Uterus (tissue), 4 donors: Measurements from ENCODE around the gene PGLYRP1. TPM values are rescaled to one million over a fixed set of nuclear protein-coding genes. Genes with fewer than 3 reads are reported as not detected.

ENCODE experiments used
- DNase-seq, 2 donors: peaks; one replicate each; pipeline ENCODE4 v3.0.0-alpha.2; 2019 to 2020
- H3K27ac ChIP-seq, 2 donors: fragments of 200-600 bp; sonication (generic); 1 replicate in 1 of 2; 2 replicates in 1 of 2; pipeline ENCODE4 v1.5.1; 2016 to 2018
- H3K27me3 ChIP-seq, 2 donors: fragments of 200-600 bp; sonication (generic); one replicate each; pipeline ENCODE4 v1.5.1; 2018 to 2019; ENCODE audit warnings: control low read depth in 1 of 2
- H3K36me3 ChIP-seq, 2 donors: fragments of 200-600 bp; sonication (generic); one replicate each; pipeline ENCODE4 v1.5.1; 2019; ENCODE audit warnings: control low read depth in 1 of 2
- H3K4me1 ChIP-seq, 2 donors: fragments of 200-600 bp; sonication (generic); one replicate each; pipeline ENCODE4 v1.5.1; 2018 to 2019; ENCODE audit warnings: control low read depth in 1 of 2
- H3K4me3 ChIP-seq, 2 donors: fragments of 200-600 bp; sonication (generic); 1 replicate in 1 of 2; 2 replicates in 1 of 2; pipeline ENCODE4 v1.5.1; 2018 to 2019; ENCODE audit warnings: mild to moderate bottlenecking in 1 of 2
- H3K9me3 ChIP-seq, 2 donors: fragments of 200-600 bp; sonication (generic); one replicate each; pipeline ENCODE4 v1.5.1; 2019; ENCODE audit warnings: control low read depth in 1 of 2
- CTCF ChIP-seq, 4 experiments: fragments of 200-600 bp in 2 of 4; fragments of 450-650 bp in 2 of 4; sonication (generic) in 2 of 4; IDR thresholded peaks; one replicate each; pipeline ENCODE4 v1.5.1; 2016 to 2019; ENCODE audit warnings: antibody characterized with exemption in 4 of 4, mild to moderate bottlenecking in 2 of 4, moderate library complexity in 1 of 4
- POLR2A ChIP-seq, 2 donors: fragments of 450-650 bp; IDR thresholded peaks; one replicate each; pipeline ENCODE4 v1.6.1; 2016; ENCODE audit warnings: antibody characterized with exemption in 2 of 2, mild to moderate bottlenecking in 1 of 2, moderate library complexity in 1 of 2
- intact Hi-C: fragments of 100-400 bp; cut with DNase I; formaldehyde crosslinking; loops from one replicate; pipeline ENCODE4 v1.15.1; 2023; ENCODE audit warnings: low total_unique reads
- total RNA-seq, 4 donors: library from RNA; depleted of rRNA in 3 of 4; stranded (reverse); fragments of >200 nt in 3 of 4; gene quantifications; one replicate each; pipeline versions ENCODE4 v1.1.0 to v1.2.4, GENCODE V29; 2014 to 2023
- donor health status: DM: yes; HTN: yes; CAD: no.

PGLYRP1 gene
- total RNA-seq, 4 donors from 2014 or later, result not detected

- H3K27ac ChIP-seq, result no peak overlapping the region
- no peak overlapping the region for H3K4me3 ChIP-seq
- no peaks in the 10 kb centered on the region for H3K4me1 ChIP-seq
- H3K36me3 ChIP-seq, result no peaks in the 10 kb centered on the region
- H3K9me3 ChIP-seq, result no peaks in the 10 kb centered on the region
- H3K27me3 ChIP-seq, result no peaks in the 10 kb centered on the region
- intact Hi-C loops, result no loop called here
- TF ChIP-seq POLR2A (IDR thresholded peaks at IDR 0.05) (no peak), CTCF (IDR thresholded peaks at IDR 0.05) (no peak)
- no peak for DNase-seq
Measured at GRCh38 chr19:46006411-46006810, 16.4 kb downstream of the PGLYRP1 start.

- H3K36me3 ChIP-seq, result no peaks in the 10 kb centered on the region
Measured at GRCh38 chr19:46002678-46003275, 20.1 kb downstream of the PGLYRP1 start.

GRCh38 chr19:46000491-46001246, 22.2 kb downstream of the PGLYRP1 start:
- Histone ChIP-seq H3K4me3 (no peak overlapping the region), H3K27ac (no peak overlapping the region), H3K36me3 (no peaks in the 10 kb centered on the region), H3K27me3 (no peaks in the 10 kb centered on the region), H3K9me3 (no peaks in the 10 kb centered on the region), H3K4me1 (peaks cover 0 to 7% of the 10 kb centered on the region in 2 donors)
- TF ChIP-seq CTCF (IDR thresholded peaks at IDR 0.05) (no peak), POLR2A (IDR thresholded peaks at IDR 0.05) (no peak)
- intact Hi-C loops, result no loop called here
- no peak for DNase-seq

More at GRCh38 chr19:46002678-46003275, 20.1 kb downstream of the PGLYRP1 start:
- Histone ChIP-seq H3K9me3 (no peaks in the 10 kb centered on the region), H3K4me1 (peaks cover 0 to 7% of the 10 kb centered on the region in 2 donors), H3K4me3 (no peak overlapping the region), H3K27me3 (no peaks in the 10 kb centered on the region), H3K27ac (no peak overlapping the region)
- no peak for TF ChIP-seq CTCF (IDR thresholded peaks at IDR 0.05)
- no peak for TF ChIP-seq POLR2A (IDR thresholded peaks at IDR 0.05)
- intact Hi-C loops, result no loop called here
- no peak for DNase-seq

GRCh38 chr19:45999653-46000121, 23.2 kb downstream of the PGLYRP1 start:
- Histone ChIP-seq H3K9me3 (no peaks in the 10 kb centered on the region), H3K27me3 (no peaks in the 10 kb centered on the region), H3K4me1 (peaks cover 0 to 7% of the 10 kb centered on the region in 2 donors), H3K36me3 (no peaks in the 10 kb centered on the region), H3K27ac (no peak overlapping the region), H3K4me3 (no peak overlapping the region)
- intact Hi-C loops, result no loop called here
- TF ChIP-seq CTCF (IDR thresholded peaks at IDR 0.05) (no peak), POLR2A (IDR thresholded peaks at IDR 0.05) (no peak)
- DNase-seq, result peak in 1 of 2 donors; percentile 49

- TF ChIP-seq POLR2A (IDR thresholded peaks at IDR 0.05), result no peak
- TF ChIP-seq CTCF (IDR thresholded peaks at IDR 0.05), result no peak
- no peaks in the 10 kb centered on the region for H3K9me3 ChIP-seq
Measured at GRCh38 chr19:45998834-45999233, 24.0 kb downstream of the PGLYRP1 start.

More at GRCh38 chr19:45998834-45999233, 24.0 kb downstream of the PGLYRP1 start:
- Histone ChIP-seq H3K36me3 (no peaks in the 10 kb centered on the region), H3K4me3 (no peak overlapping the region), H3K27me3 (no peaks in the 10 kb centered on the region), H3K27ac (no peak overlapping the region), H3K4me1 (peaks cover 0 to 7% of the 10 kb centered on the region in 2 donors)
- intact Hi-C loops, result no loop called here
- DNase-seq, result no peak
